ENCODE measurements around the gene FIG4.
"Not testable (repeated sequence)": the region's sequence is repeated elsewhere in the genome, so short reads cannot be mapped to it uniquely, and the experiment has no call there.

The FIG4 gene

GRCh38 chr6:109799129-109799528 lies 108.0 kb downstream of the FIG4 start:
- no peak for DNase-seq (ENCODE audit: low read depth)

GRCh38 chr6:109799664-109800063 lies 108.6 kb downstream of the FIG4 start:
- DNase-seq (ENCODE audit: low read depth): no peak

GRCh38 chr6:109800771-109801170 lies 109.7 kb downstream of the FIG4 start:
- DNase-seq (ENCODE audit: low read depth): no peak

GRCh38 chr6:109801794-109802193 lies 110.7 kb downstream of the FIG4 start:
- no peak for DNase-seq (ENCODE audit: low read depth)

- no peak for DNase-seq (ENCODE audit: low read depth)
These were observed 112.9 kb downstream of the FIG4 start for GRCh38 chr6:109804020-109804419.

GRCh38 chr6:109807881-109808280 lies 116.8 kb downstream of the FIG4 start:
- DNase-seq (ENCODE audit: low read depth): no peak

GRCh38 chr6:109808837-109809236 lies 117.7 kb downstream of the FIG4 start:
- DNase-seq (ENCODE audit: low read depth): no peak

- DNase-seq (ENCODE audit: low read depth): no peak
These were observed 124.0 kb downstream of the FIG4 start for GRCh38 chr6:109815054-109815453.

- no peak for DNase-seq (ENCODE audit: low read depth)
These were observed 125.6 kb downstream of the FIG4 start for GRCh38 chr6:109816452-109817374.

GRCh38 chr6:109820706-109821350 lies 129.7 kb downstream of the FIG4 start:
- no peak for DNase-seq (ENCODE audit: low read depth)

GRCh38 chr6:109821428-109821827 lies 130.3 kb downstream of the FIG4 start:
- no peak for DNase-seq (ENCODE audit: low read depth)

- DNase-seq (ENCODE audit: low read depth): no peak
These were observed 133.0 kb downstream of the FIG4 start for GRCh38 chr6:109824105-109824504.

GRCh38 chr6:109826551-109826950 lies 135.5 kb downstream of the FIG4 start:
- no peak for DNase-seq (ENCODE audit: low read depth)

- not testable (repeated sequence) for DNase-seq (ENCODE audit: low read depth)
These were observed 140.3 kb downstream of the FIG4 start for GRCh38 chr6:109831352-109831751.

- DNase-seq (ENCODE audit: low read depth): no peak
These were observed 143.0 kb downstream of the FIG4 start for GRCh38 chr6:109834131-109834530.

GRCh38 chr6:109834595-109835437 lies 143.7 kb downstream of the FIG4 start:
- no peak for DNase-seq (ENCODE audit: low read depth)

- DNase-seq (ENCODE audit: low read depth): no peak
These were observed 148.9 kb downstream of the FIG4 start for GRCh38 chr6:109840034-109840433.

GRCh38 chr6:109840796-109841195 lies 149.7 kb downstream of the FIG4 start:
- no peak for DNase-seq (ENCODE audit: low read depth)

GRCh38 chr6:109841869-109842268 lies 150.8 kb downstream of the FIG4 start:
- no peak for DNase-seq (ENCODE audit: low read depth)

- DNase-seq (ENCODE audit: low read depth): no peak
These were observed 161.6 kb downstream of the FIG4 start for GRCh38 chr6:109852713-109853112.

- DNase-seq (ENCODE audit: low read depth): no peak
These were observed 162.3 kb downstream of the FIG4 start for GRCh38 chr6:109853426-109853825.

- DNase-seq (ENCODE audit: low read depth): no peak
These were observed 162.9 kb downstream of the FIG4 start for GRCh38 chr6:109853951-109854350.
